A673 (cell line): ENCODE data around the gene ATIC. TPM values are rescaled to one million over a fixed set of nuclear protein-coding genes. Genes with fewer than 3 reads are reported as not detected.
A peak's percentile ranks its signal among the peaks of the same experiment; 100 is the strongest.

Experiments
- BruUV-seq: library from RNA; stranded (reverse); fragments of 400-500 nt; replicated peaks from 2 replicates; lab custom pipeline; 2021; lab: Mats Ljungman, UMichigan
- CTCF ChIA-PET: fragments of 300-600 bp; sonication (Branson Sonifier 250); formaldehyde crosslinking; loops from one replicate; lab custom pipeline; 2022; ENCODE audit warnings: antibody characterized with exemption; lab: Charles Lee
- POLR2A ChIA-PET: fragments of 300-600 bp; sonication (Branson Sonifier 250); formaldehyde crosslinking; loops from one replicate; lab custom pipeline; 2022; ENCODE audit warnings: antibody characterized with exemption; ENCODE audit not compliant: low non-redundant PET; lab: Charles Lee
- DNase-seq: peaks from one replicate; pipeline ENCODE4 v3.0.0-alpha.2; 2015; ENCODE audit warnings: low spot score
- H3K27ac ChIP-seq: fragments of 200-600 bp; sonication (generic); 2 replicates; pipeline ENCODE4 v1.5.1; 2016; ENCODE audit warnings: mixed run types, low read depth, mild to moderate bottlenecking, mixed read lengths, antibody characterized with exemption, low read length; ENCODE audit not compliant: poor library complexity, severe bottlenecking
- H3K27me3 ChIP-seq: fragments of 200-600 bp; sonication (generic); replicated peaks from 2 replicates; pipeline ENCODE4 v1.6.1; 2017; ENCODE audit warnings: mixed run types, low read depth, mild to moderate bottlenecking, mixed read lengths, antibody characterized with exemption, low read length; ENCODE audit not compliant: insufficient read depth, poor library complexity
- H3K36me3 ChIP-seq: fragments of 200-600 bp; sonication (generic); 2 replicates; pipeline ENCODE4 v1.6.1; 2016; ENCODE audit warnings: mixed run types, mild to moderate bottlenecking, mixed read lengths, antibody characterized with exemption, low read length; ENCODE audit not compliant: insufficient read depth, poor library complexity, severe bottlenecking
- H3K4me1 ChIP-seq: fragments of 200-600 bp; sonication (generic); 2 replicates; pipeline ENCODE4 v1.6.1; 2017; ENCODE audit warnings: mixed run types, mild to moderate bottlenecking, mixed read lengths, antibody characterized with exemption, low read length; ENCODE audit not compliant: insufficient read depth, poor library complexity, severe bottlenecking
- H3K4me3 ChIP-seq: fragments of 200-600 bp; sonication (generic); 2 replicates; pipeline ENCODE4 v1.5.1; 2016; ENCODE audit warnings: low read depth, mixed run types, mild to moderate bottlenecking, mixed read lengths, low read length; ENCODE audit not compliant: poor library complexity, severe bottlenecking
- H3K9me3 ChIP-seq: fragments of 200-600 bp; sonication (generic); 2 replicates; pipeline ENCODE4 v1.6.1; 2016; ENCODE audit warnings: mixed run types, low read depth, mild to moderate bottlenecking, mixed read lengths, antibody characterized with exemption, low read length; ENCODE audit not compliant: poor library complexity, severe bottlenecking
- CTCF ChIP-seq: fragments of 300-800, 200-600 bp; sonication (generic); conservative IDR thresholded peaks from 2 replicates; pipeline ENCODE4 v1.5.1; 2017; ENCODE audit warnings: low read depth, mild to moderate bottlenecking, antibody characterized with exemption, low read length, moderate library complexity, mixed read lengths
- EZH2 ChIP-seq: fragments of 200-600 bp; sonication (generic); IDR thresholded peaks from 2 replicates; pipeline ENCODE4 v1.6.1; 2017; ENCODE audit warnings: borderline replicate concordance, low read depth, mild to moderate bottlenecking, mixed read lengths, antibody characterized with exemption, low read length; ENCODE audit not compliant: poor library complexity, severe bottlenecking
- intact Hi-C: fragments of 100-400 bp; cut with micrococcal nuclease; formaldehyde crosslinking; loops from one replicate; pipeline ENCODE4 v1.10.0; 2022; ENCODE audit not compliant: unreplicated experiment
- total RNA-seq: library from RNA; stranded (reverse); gene quantifications from 2 replicates; pipeline ENCODE4 v1.2.3, GENCODE V29; 2021

ATIC gene
- total RNA-seq, 1 experiment from 2014 or later = 328 TPM

GRCh38 chr2:215380699-215381098, 68.8 kb downstream of the ATIC start:
- intact Hi-C loops = loop anchor here (5.0 kb wide), 1 partner anchor 42 kb away; no protein-coding TSS in a partner anchor
- Histone ChIP-seq H3K27me3 (no peaks in the 10 kb centered on the region), H3K36me3 (peaks cover 98% of the 10 kb centered on the region), H3K4me3 (no peak overlapping the region), H3K4me1 (no peaks in the 10 kb centered on the region), H3K27ac (peak overlapping the region; percentile 17), H3K9me3 (no peaks in the 10 kb centered on the region)
- BruUV-seq = no TSS peak
- ChIA-PET CTCF (interaction anchor here (1.1 kb wide), 1 partner anchor 551 kb away, joined by 3 read pairs; no protein-coding TSS in a partner anchor), POLR2A (interaction anchor here (0.6 to 0.9 kb wide), 2 partner anchors 9 to 183 kb away, joined by 3 to 5 read pairs; no protein-coding TSS in a partner anchor)
- DNase-seq = no peak
- TF ChIP-seq EZH2 (no peak), CTCF (no peak)

GRCh38 chr2:215382011-215382410, 70.2 kb downstream of the ATIC start:
- Histone ChIP-seq H3K4me1 (no peaks in the 10 kb centered on the region), H3K4me3 (no peak overlapping the region), H3K36me3 (peaks cover 96% of the 10 kb centered on the region), H3K9me3 (no peaks in the 10 kb centered on the region), H3K27ac (no peak overlapping the region), H3K27me3 (no peaks in the 10 kb centered on the region)
- BruUV-seq = no TSS peak
- POLR2A ChIA-PET = no interaction called here
- DNase-seq = no peak
- intact Hi-C loops = loop anchor here (5.0 kb wide), 1 partner anchor 40 kb away; no protein-coding TSS in a partner anchor
- TF ChIP-seq EZH2 = no peak
- TF ChIP-seq CTCF = no peak
- CTCF ChIA-PET = interaction anchor here (1.1 kb wide), 1 partner anchor 549 kb away, joined by 3 read pairs; no protein-coding TSS in a partner anchor

GRCh38 chr2:215382480-215382879, 70.6 kb downstream of the ATIC start:
- H3K36me3 ChIP-seq = peaks cover 96% of the 10 kb centered on the region
- H3K27me3 ChIP-seq = no peaks in the 10 kb centered on the region
- H3K4me3 ChIP-seq = no peak overlapping the region
- H3K27ac ChIP-seq = no peak overlapping the region
- ChIA-PET POLR2A (no interaction called here), CTCF (no interaction called here)
- BruUV-seq = no TSS peak
- TF ChIP-seq EZH2 (no peak), CTCF (no peak)
- H3K4me1 ChIP-seq = no peaks in the 10 kb centered on the region
- intact Hi-C loops = loop anchor here (5.0 kb wide), 1 partner anchor 40 kb away; no protein-coding TSS in a partner anchor
- H3K9me3 ChIP-seq = no peaks in the 10 kb centered on the region
- DNase-seq = no peak
